HepG2 (cell line): ENCODE data around the gene CAPN10. TPM values are rescaled to one million over a fixed set of nuclear protein-coding genes. Genes with fewer than 3 reads are reported as not detected.
A peak's percentile ranks its signal among the peaks of the same experiment; 100 is the strongest.

Source experiments
- CHD4 ChIP-seq: fragments of 200-600 bp; sonication (generic); IDR thresholded peaks from 2 replicates; pipeline ENCODE4 v1.7.0; 2017; ENCODE audit warnings: mild to moderate bottlenecking, low read length, borderline replicate concordance
- GATAD2A ChIP-seq: IDR thresholded peaks from 2 replicates; pipeline ENCODE4 v1.6.1; 2016
- GRHL1 ChIP-seq: sonication (generic); formaldehyde crosslinking; conservative IDR thresholded peaks from 2 replicates; pipeline ENCODE4 v1.8.0; 2022; ENCODE audit warnings: missing genetic modification reagents
- HMG20B ChIP-seq: conservative IDR thresholded peaks from 2 replicates; pipeline ENCODE4 v1.6.1; 2016; ENCODE audit warnings: missing genetic modification reagents, missing compliant biosample characterization
- NFKBIZ ChIP-seq: IDR thresholded peaks from 2 replicates; pipeline ENCODE4 v1.6.1; 2018; ENCODE audit warnings: missing genetic modification reagents, missing compliant biosample characterization
- REPIN1 ChIP-seq: sonication (generic); formaldehyde crosslinking; IDR thresholded peaks from 2 replicates; pipeline ENCODE4 v1.8.0; 2022; ENCODE audit warnings: missing genetic modification reagents, low read depth, mild to moderate bottlenecking, borderline replicate concordance
- SAP130 ChIP-seq: IDR thresholded peaks from 2 replicates; pipeline ENCODE4 v1.6.1; 2016; ENCODE audit warnings: low read depth
- SP5 ChIP-seq: IDR thresholded peaks from 2 replicates; pipeline ENCODE4 v1.6.1; 2016; ENCODE audit warnings: low read depth, borderline replicate concordance
- ZBTB49 ChIP-seq: sonication (generic); formaldehyde crosslinking; IDR thresholded peaks from 2 replicates; pipeline ENCODE4 v1.4.0; 2020; ENCODE audit warnings: missing genetic modification reagents, borderline replicate concordance
- ZFP1 ChIP-seq: IDR thresholded peaks from 2 replicates; pipeline ENCODE4 v1.6.1; 2016
- ZNF253 ChIP-seq: sonication (generic); formaldehyde crosslinking; IDR thresholded peaks from 2 replicates; pipeline ENCODE4 v1.8.0; 2022; ENCODE audit warnings: mild to moderate bottlenecking, missing genetic modification reagents, borderline replicate concordance
- ZNF263 ChIP-seq: sonication (generic); formaldehyde crosslinking; IDR thresholded peaks from 2 replicates; pipeline ENCODE4 v1.4.0; 2020; ENCODE audit warnings: missing genetic modification reagents
- ZNF446 ChIP-seq: sonication (generic); formaldehyde crosslinking; IDR thresholded peaks from 2 replicates; pipeline ENCODE4 v1.5.0; 2020; ENCODE audit warnings: mild to moderate bottlenecking, missing genetic modification reagents
- ZNF563 ChIP-seq: sonication (generic); formaldehyde crosslinking; IDR thresholded peaks from 2 replicates; pipeline ENCODE4 v1.8.0; 2022; ENCODE audit warnings: mild to moderate bottlenecking, moderate library complexity, missing genetic modification reagents
- ZNF678 ChIP-seq: sonication (generic); formaldehyde crosslinking; IDR thresholded peaks from 2 replicates; pipeline ENCODE4 v1.4.0; 2020; ENCODE audit warnings: mild to moderate bottlenecking, missing genetic modification reagents
- polyA plus RNA-seq, 8 experiments: library from polyadenylated mRNA; depleted of rRNA in 3 of 8; stranded (reverse) in 7 of 8; unstranded in 1 of 8; fragments of >200 nt; fragmentation: Illumina TruSeq in 4 of 8; extraction: Trizol in 4 of 8; gene quantifications; 2 replicates each; pipeline versions ENCODE4 v1.2.1 to v1.2.3, GENCODE V29; 2011 to 2016; ENCODE audit warnings: low read depth in 4 of 8, missing spikeins in 1 of 8, mixed read lengths in 1 of 8; ENCODE audit not compliant: insufficient read depth in 1 of 8
- total RNA-seq, 5 experiments: library from RNA; depleted of rRNA; stranded (reverse); fragments of >200 nt; fragmentation: Illumina TruSeq; extraction: Trizol; gene quantifications; 2 replicates each; pipeline ENCODE4 v1.2.3, GENCODE V29; 2016; ENCODE audit warnings: low read depth in 1 of 5
- TF ChIP-seq, protein P1 (sequence below): sonication (generic); formaldehyde crosslinking; IDR thresholded peaks from 2 replicates; pipeline ENCODE4 v1.4.0; 2020; ENCODE audit warnings: missing genetic modification reagents
- TF ChIP-seq, protein P2 (sequence below): sonication (generic); formaldehyde crosslinking; IDR thresholded peaks from 2 replicates; pipeline ENCODE4 v1.4.0; 2020; ENCODE audit warnings: missing genetic modification reagents
- TF ChIP-seq, protein P3 (sequence below): sonication (generic); formaldehyde crosslinking; IDR thresholded peaks from 2 replicates; pipeline ENCODE4 v1.8.0; 2022; ENCODE audit warnings: mild to moderate bottlenecking, missing genetic modification reagents, moderate library complexity

Gene CAPN10
- total and polyA plus RNA-seq, 2 of the 13 experiments (the other 11 are each of a cell fraction or from before 2014, with no cell fraction given): 27.6 to 32.4 TPM

DNA sequence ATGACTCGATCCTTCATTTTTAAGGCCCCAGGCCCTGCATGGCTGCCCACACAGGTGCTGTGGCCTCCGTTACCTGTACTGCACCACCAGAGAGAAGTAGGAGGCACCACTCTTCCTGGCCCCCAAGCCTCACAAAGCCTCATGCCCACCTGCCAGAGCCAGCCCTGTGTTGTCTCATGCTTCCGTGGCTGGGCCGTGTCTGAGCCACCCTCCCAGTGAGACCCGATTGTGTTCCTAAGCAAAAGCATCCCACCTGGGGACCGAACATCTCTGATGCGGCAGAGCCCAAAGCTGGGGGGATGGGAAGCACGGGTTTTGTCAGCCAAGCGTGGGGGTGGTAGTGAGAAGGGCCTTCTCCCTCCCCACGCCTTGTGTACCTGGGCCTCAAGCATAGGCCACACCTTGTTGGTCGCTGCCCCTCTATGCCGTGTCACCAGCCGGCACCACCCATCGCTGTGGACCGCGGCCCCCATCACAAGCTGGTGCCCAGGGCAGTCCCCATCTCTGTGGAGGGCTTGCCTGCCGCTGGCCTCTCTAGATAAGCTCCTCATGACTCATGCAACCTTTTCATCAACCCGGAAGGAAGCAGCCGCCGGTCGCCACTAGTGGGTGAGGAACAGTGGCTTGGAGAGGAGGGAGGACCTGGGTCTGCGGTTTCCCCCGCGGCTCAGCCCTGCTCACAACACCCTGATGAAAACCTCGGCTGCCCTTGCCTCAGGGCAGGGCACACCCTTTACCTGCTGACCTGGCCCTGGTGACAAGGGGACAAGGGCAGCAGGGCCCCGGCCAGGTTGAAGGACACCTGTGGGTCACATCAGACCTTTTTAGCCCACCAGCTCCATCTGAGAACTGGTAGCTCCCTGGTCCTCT lies 21.0 kb upstream of the CAPN10 start (continued):
- TF ChIP-seq SP5 (CRISPR knock-in tag) (0 out of 2 replicates have a peak, but pooled peaks have one; percentile 29), SAP130 (peak; percentile 91), GRHL1 (CRISPR knock-in tag) (no peak), ZNF263 (CRISPR knock-in tag) (no peak), ZFP1 (CRISPR knock-in tag) (0 out of 2 replicates have a peak, but pooled peaks have one; percentile 33), NFKBIZ (CRISPR knock-in tag) (no peak; the same call in none of the 2 replicates), HMG20B (CRISPR knock-in tag) (no peak; the same call in 1 of the 2 replicates), CHD4 (no peak), ZBTB49 (CRISPR knock-in tag) (no peak), ZNF446 (CRISPR knock-in tag) (0 out of 2 replicates have a peak, but pooled peaks have one; percentile 8), ZNF563 (CRISPR knock-in tag) (peak; percentile 69; the same call in 1 of the 2 replicates), REPIN1 (no peak; the same call in 1 of the 2 replicates), GATAD2A (CRISPR knock-in tag) (peak; percentile 73), ZNF678 (CRISPR knock-in tag) (no peak), ZNF253 (CRISPR knock-in tag) (no peak)
- TF ChIP-seq, protein P1, sequence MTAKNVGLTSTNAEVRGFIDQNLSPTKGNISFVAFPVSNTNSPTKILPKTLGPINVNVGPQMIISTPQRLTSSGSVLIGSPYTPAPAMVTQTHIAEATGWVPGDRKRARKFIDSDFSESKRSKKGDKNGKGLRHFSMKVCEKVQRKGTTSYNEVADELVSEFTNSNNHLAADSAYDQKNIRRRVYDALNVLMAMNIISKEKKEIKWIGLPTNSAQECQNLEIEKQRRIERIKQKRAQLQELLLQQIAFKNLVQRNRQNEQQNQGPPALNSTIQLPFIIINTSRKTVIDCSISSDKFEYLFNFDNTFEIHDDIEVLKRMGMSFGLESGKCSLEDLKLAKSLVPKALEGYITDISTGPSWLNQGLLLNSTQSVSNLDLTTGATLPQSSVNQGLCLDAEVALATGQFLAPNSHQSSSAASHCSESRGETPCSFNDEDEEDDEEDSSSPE (CRISPR knock-in tag): peak; percentile 27
- TF ChIP-seq, protein P2, sequence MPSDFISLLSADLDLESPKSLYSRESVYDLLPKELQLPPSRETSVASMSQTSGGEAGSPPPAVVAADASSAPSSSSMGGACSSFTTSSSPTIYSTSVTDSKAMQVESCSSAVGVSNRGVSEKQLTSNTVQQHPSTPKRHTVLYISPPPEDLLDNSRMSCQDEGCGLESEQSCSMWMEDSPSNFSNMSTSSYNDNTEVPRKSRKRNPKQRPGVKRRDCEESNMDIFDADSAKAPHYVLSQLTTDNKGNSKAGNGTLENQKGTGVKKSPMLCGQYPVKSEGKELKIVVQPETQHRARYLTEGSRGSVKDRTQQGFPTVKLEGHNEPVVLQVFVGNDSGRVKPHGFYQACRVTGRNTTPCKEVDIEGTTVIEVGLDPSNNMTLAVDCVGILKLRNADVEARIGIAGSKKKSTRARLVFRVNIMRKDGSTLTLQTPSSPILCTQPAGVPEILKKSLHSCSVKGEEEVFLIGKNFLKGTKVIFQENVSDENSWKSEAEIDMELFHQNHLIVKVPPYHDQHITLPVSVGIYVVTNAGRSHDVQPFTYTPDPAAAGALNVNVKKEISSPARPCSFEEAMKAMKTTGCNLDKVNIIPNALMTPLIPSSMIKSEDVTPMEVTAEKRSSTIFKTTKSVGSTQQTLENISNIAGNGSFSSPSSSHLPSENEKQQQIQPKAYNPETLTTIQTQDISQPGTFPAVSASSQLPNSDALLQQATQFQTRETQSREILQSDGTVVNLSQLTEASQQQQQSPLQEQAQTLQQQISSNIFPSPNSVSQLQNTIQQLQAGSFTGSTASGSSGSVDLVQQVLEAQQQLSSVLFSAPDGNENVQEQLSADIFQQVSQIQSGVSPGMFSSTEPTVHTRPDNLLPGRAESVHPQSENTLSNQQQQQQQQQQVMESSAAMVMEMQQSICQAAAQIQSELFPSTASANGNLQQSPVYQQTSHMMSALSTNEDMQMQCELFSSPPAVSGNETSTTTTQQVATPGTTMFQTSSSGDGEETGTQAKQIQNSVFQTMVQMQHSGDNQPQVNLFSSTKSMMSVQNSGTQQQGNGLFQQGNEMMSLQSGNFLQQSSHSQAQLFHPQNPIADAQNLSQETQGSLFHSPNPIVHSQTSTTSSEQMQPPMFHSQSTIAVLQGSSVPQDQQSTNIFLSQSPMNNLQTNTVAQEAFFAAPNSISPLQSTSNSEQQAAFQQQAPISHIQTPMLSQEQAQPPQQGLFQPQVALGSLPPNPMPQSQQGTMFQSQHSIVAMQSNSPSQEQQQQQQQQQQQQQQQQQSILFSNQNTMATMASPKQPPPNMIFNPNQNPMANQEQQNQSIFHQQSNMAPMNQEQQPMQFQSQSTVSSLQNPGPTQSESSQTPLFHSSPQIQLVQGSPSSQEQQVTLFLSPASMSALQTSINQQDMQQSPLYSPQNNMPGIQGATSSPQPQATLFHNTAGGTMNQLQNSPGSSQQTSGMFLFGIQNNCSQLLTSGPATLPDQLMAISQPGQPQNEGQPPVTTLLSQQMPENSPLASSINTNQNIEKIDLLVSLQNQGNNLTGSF (CRISPR knock-in tag): no peak
- TF ChIP-seq, protein P3, sequence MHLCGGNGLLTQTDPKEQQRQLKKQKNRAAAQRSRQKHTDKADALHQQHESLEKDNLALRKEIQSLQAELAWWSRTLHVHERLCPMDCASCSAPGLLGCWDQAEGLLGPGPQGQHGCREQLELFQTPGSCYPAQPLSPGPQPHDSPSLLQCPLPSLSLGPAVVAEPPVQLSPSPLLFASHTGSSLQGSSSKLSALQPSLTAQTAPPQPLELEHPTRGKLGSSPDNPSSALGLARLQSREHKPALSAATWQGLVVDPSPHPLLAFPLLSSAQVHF (CRISPR knock-in tag): no peak
